Esophagus squamous epithelium (tissue), 5 donors: ENCODE results near the gene RBBP9. TPM values are rescaled to one million over a fixed set of nuclear protein-coding genes. Genes with fewer than 3 reads are reported as not detected.

Source experiments
- DNase-seq: peaks from one replicate; lab custom pipeline; 2025; lab: John Stamatoyannopoulos, UW
- H3K27ac ChIP-seq, 4 donors: fragments of 200-600 bp; sonication (generic); one replicate each; pipeline ENCODE4 v1.5.1; 2016 to 2019; ENCODE audit warnings: mild to moderate bottlenecking in 1 of 4
- H3K27me3 ChIP-seq, 4 donors: fragments of 200-600 bp; sonication (generic); 1 replicate in 3 of 4; 2 replicates in 1 of 4; pipeline versions ENCODE4 v1.5.1 to v1.6.0; 2017 to 2021; ENCODE audit warnings: antibody characterized with exemption in 1 of 4
- H3K36me3 ChIP-seq, 3 donors: fragments of 200-600 bp; sonication (generic); one replicate each; pipeline ENCODE4 v1.5.1; 2016 to 2019
- H3K4me1 ChIP-seq, 3 donors: fragments of 200-600 bp; sonication (generic); one replicate each; pipeline ENCODE4 v1.5.1; 2017 to 2019
- H3K4me3 ChIP-seq, 4 donors: fragments of 200-600 bp; sonication (generic); 1 replicate in 3 of 4; 2 replicates in 1 of 4; pipeline ENCODE4 v1.5.1; 2016 to 2019; ENCODE audit warnings: mild to moderate bottlenecking in 2 of 4, moderate library complexity in 1 of 4
- H3K9me3 ChIP-seq, 3 donors: fragments of 200-600 bp; sonication (generic); one replicate each; pipeline ENCODE4 v1.5.1; 2016 to 2019
- CTCF ChIP-seq, 6 experiments: fragments of 450-650 bp in 4 of 6; fragments of 200-600 bp in 2 of 6; sonication (generic) in 2 of 6; IDR thresholded peaks; one replicate each; pipeline ENCODE4 v1.5.1; 2016 to 2019; ENCODE audit warnings: antibody characterized with exemption in 6 of 6, mild to moderate bottlenecking in 4 of 6, moderate library complexity in 4 of 6
- POLR2A ChIP-seq, 4 donors: fragments of 450-650 bp; IDR thresholded peaks; one replicate each; pipeline ENCODE4 v1.6.1; 2017; ENCODE audit warnings: antibody characterized with exemption in 4 of 4, mild to moderate bottlenecking in 4 of 4, moderate library complexity in 3 of 4
- WGBS, 2 donors: methylation state at CpG; one replicate each; pipeline ENCODE4 v1.1.5; 2018; 5-methylcytosine and 5-hydroxymethylcytosine counted together
- intact Hi-C: fragments of 100-400 bp; cut with DNase I; formaldehyde crosslinking; loops from one replicate; pipeline ENCODE4 v1.15.0; 2022
- total RNA-seq, 4 donors: library from RNA; depleted of rRNA; stranded (reverse); fragments of >200 nt; gene quantifications; one replicate each; pipeline ENCODE4 v1.1.0, GENCODE V29; 2016
- donor health status: DM: yes; HTN: yes; CAD: no.

The RBBP9 gene
- total RNA-seq, 4 donors from 2014 or later: 6.6 to 27.7 (median 11.4) TPM

GRCh38 chr20:18537651-18538050, 40.6 kb upstream of the RBBP9 start:
- H3K4me3 ChIP-seq: no peak overlapping the region
- H3K9me3 ChIP-seq: no peaks in the 10 kb centered on the region
- peaks cover 5 to 91% (median 20%) of the 10 kb centered on the region in 3 donors for H3K36me3 ChIP-seq
- DNase-seq: no peak
- H3K4me1 ChIP-seq: peaks cover 0 to 3% (median 0%) of the 10 kb centered on the region in 3 donors
- H3K27me3 ChIP-seq: no peaks in the 10 kb centered on the region
- no peak for TF ChIP-seq CTCF (IDR thresholded peaks at IDR 0.05)
- no peak for TF ChIP-seq POLR2A (IDR thresholded peaks at IDR 0.05)
- intact Hi-C loops: no loop called here
- H3K27ac ChIP-seq: no peak overlapping the region
- 88 to 92% methylated on average over 2 of the region's 2 CpGs for WGBS, 2 donors

GRCh38 chr20:18533978-18534644, 37.1 kb upstream of the RBBP9 start:
- H3K36me3 ChIP-seq: peaks cover 18 to 100% (median 44%) of the 10 kb centered on the region in 3 donors
- TF ChIP-seq CTCF (IDR thresholded peaks at IDR 0.05): no peak
- no peak for TF ChIP-seq POLR2A (IDR thresholded peaks at IDR 0.05)
- no peak overlapping the region for H3K4me3 ChIP-seq
- WGBS, 2 donors: 86 to 96% methylated on average over 6 of the region's 6 CpGs
- H3K27me3 ChIP-seq: no peaks in the 10 kb centered on the region
- DNase-seq: no peak
- H3K27ac ChIP-seq: no peak overlapping the region
- intact Hi-C loops: no loop called here
- H3K9me3 ChIP-seq: no peaks in the 10 kb centered on the region
- H3K4me1 ChIP-seq: no peaks in the 10 kb centered on the region

GRCh38 chr20:18533491-18533890, 36.5 kb upstream of the RBBP9 start:
- Histone ChIP-seq H3K4me1 (no peaks in the 10 kb centered on the region), H3K36me3 (peaks cover 18 to 100% (median 45%) of the 10 kb centered on the region in 3 donors), H3K27me3 (no peaks in the 10 kb centered on the region), H3K4me3 (no peak overlapping the region), H3K9me3 (no peaks in the 10 kb centered on the region), H3K27ac (no peak overlapping the region)
- TF ChIP-seq POLR2A (IDR thresholded peaks at IDR 0.05) (no peak), CTCF (IDR thresholded peaks at IDR 0.05) (no peak)
- DNase-seq: no peak
- 11 to 40% methylated on average over 1 of the region's 1 CpG for WGBS, 2 donors
- intact Hi-C loops: no loop called here

- H3K36me3 ChIP-seq: peaks cover 22 to 100% (median 54%) of the 10 kb centered on the region in 3 donors
- 93% methylated on average over 6 of the region's 6 CpGs for WGBS, 2 donors
- H3K4me1 ChIP-seq: no peaks in the 10 kb centered on the region
- no peak for TF ChIP-seq CTCF (IDR thresholded peaks at IDR 0.05)
- no peak for TF ChIP-seq POLR2A (IDR thresholded peaks at IDR 0.05)
- H3K9me3 ChIP-seq: no peaks in the 10 kb centered on the region
- DNase-seq: no peak
- no peaks in the 10 kb centered on the region for H3K27me3 ChIP-seq
- H3K4me3 ChIP-seq: no peak overlapping the region
- intact Hi-C loops: no loop called here
- no peak overlapping the region for H3K27ac ChIP-seq
Observed at GRCh38 chr20:18532626-18533025, 35.6 kb upstream of the RBBP9 start.

GRCh38 chr20:18529041-18529440, 32.0 kb upstream of the RBBP9 start:
- TF ChIP-seq CTCF (IDR thresholded peaks at IDR 0.05) (no peak), POLR2A (IDR thresholded peaks at IDR 0.05) (no peak)
- H3K9me3 ChIP-seq: no peaks in the 10 kb centered on the region
- no peak overlapping the region for H3K27ac ChIP-seq
- intact Hi-C loops: no loop called here
- H3K4me1 ChIP-seq: no peaks in the 10 kb centered on the region
- H3K4me3 ChIP-seq: no peak overlapping the region
- H3K36me3 ChIP-seq: peaks cover 51 to 100% (median 71%) of the 10 kb centered on the region in 3 donors
- no peaks in the 10 kb centered on the region for H3K27me3 ChIP-seq
- no peak for DNase-seq
